Effector CD8-positive, alpha-beta T cell (primary cell): Measurements from ENCODE around the gene GLRA2.

ENCODE experiments used
- DNase-seq: peaks from one replicate; lab custom pipeline; 2025; lab: John Stamatoyannopoulos, UW
- total RNA-seq, 4 experiments: gene quantifications; one replicate each; lab custom pipeline; 2026; lab: John Stamatoyannopoulos, UW

The GLRA2 gene
- 0 reads per million in 4 experiments for total RNA-seq

- no peak for DNase-seq
These were observed at the start of gene GLRA2 for GRCh38 chrX:14529290-14529989. Gene GLRA2 (plus strand): TSS chrX:14529536. CDS start chrX:14530058, 522 bp downstream.

GRCh38 chrX:14489437-14489836 lies 39.9 kb upstream of the GLRA2 start:
- no peak for DNase-seq

DNA sequence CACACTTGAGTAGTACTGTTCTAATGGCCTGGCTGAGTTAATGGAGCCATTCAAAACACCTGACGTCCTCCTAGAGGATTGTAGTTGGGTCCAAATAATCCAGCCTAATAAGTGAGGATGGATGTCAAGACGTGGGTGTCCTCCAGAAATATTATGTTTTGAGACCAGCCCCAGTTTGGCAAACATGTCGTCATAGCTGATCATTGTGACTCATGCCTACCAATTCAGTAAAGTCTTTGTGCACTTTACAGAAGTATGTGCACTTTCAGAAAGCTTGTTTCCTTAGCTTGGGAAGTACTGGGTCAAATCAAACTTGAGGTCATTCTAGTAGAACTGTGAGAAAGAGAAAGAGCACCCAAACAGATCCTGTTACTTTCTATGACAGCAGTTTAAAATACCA lies 37.6 kb upstream of the GLRA2 start:
- DNase-seq = no peak

GRCh38 chrX:14496674-14497073 lies 32.7 kb upstream of the GLRA2 start:
- no peak for DNase-seq

GRCh38 chrX:14497184-14497666 lies 32.1 kb upstream of the GLRA2 start:
- no peak for DNase-seq

DNA sequence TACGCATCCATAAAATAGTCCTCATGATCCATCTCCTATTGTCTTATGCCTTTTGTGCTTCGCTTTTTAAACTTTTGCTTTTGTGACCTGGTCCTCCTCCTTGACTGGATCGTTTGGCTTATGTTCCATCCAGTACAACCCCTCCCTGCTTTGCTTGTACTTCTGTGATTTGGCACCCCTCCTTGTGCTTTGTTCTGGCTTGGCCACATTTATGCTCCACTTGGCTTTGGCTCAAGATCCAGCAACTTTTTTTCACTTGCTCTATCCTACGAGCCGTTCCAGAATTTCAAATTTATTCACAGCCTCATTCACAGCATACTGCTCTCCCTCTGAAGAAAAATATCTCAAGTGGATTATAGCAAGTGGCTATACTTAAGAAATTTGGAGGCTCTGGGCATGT lies 28.0 kb upstream of the GLRA2 start:
- DNase-seq = no peak

DNA sequence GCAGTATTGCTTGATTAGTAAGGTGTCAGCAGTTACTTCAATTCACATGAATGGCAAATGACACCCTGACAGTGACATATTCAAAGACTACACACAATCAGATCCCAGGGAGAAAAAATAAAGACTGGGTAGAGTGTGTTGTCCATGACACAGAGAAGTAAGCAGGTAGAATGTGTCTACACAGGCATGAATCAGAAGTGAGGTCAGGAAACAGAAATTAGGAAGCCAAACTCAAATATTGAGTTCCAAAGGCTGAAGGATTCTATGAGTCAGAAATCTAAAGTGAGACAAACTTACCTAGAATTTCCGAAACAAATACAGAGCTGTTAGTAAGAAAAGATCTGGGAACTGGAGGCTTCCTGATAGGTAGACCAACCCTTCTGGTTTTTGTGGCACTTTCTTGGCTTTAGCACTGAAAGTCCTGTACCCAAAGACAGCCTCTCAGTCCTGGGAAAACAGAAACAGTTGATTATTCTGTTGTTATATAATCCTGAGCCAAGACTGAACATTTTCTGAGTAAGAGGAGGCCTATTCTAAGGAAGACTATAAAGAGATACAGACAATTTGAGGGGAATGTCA lies 24.3 kb upstream of the GLRA2 start:
- no peak for DNase-seq

GRCh38 chrX:14505648-14506047 lies 23.7 kb upstream of the GLRA2 start:
- no peak for DNase-seq

GRCh38 chrX:14506866-14507265 lies 22.5 kb upstream of the GLRA2 start:
- DNase-seq = no peak

GRCh38 chrX:14508025-14508690 lies 21.2 kb upstream of the GLRA2 start:
- no peak for DNase-seq

GRCh38 chrX:14509325-14510057 lies 19.8 kb upstream of the GLRA2 start:
- DNase-seq = no peak

GRCh38 chrX:14528629-14529289 lies 577 bp upstream of the GLRA2 start:
- DNase-seq = no peak

GRCh38 chrX:14533867-14534266 lies 4.5 kb downstream of the GLRA2 start:
- no peak for DNase-seq

DNA sequence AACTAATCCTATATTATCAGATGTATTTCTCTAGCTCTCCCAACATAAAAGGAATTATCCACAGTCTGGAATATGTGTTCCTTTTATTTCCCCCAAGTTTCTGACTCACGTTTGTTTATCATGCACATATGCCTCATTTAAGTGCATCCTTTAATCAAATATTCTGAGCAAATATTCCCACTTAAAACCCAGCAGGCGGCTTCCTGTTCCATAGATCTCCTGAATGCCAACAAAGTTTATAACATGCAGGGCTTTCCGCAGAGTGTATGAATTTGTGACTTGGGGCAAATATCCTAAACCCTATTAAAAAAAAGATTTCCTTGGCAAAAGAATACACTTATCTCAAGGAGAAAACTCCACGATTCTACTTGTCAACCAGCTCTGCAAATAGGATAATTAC lies 16.9 kb downstream of the GLRA2 start:
- no peak for DNase-seq

GRCh38 chrX:14554131-14554715 lies 24.9 kb downstream of the GLRA2 start:
- no peak for DNase-seq

- no peak for DNase-seq
These were observed 34.7 kb downstream of the GLRA2 start for GRCh38 chrX:14564058-14564457.

DNA sequence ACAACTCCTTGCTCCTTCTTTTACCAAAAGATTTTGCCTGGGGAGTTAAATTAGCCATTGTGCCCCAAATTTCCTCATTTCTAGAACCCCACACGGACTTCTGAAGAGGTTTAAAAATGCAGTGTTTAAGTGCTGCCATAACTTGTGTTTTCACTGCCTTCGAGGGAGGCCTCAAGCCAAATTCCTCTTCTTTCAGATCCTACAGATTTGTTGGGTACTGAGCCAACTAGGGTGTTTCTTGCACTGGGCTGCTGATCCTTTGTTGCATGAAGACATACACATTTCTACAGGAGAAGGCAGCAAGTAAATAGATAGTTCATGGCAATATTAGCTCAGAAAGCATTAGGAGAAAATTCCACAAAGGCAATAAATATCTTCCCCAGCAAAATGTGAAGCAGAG lies 43.8 kb downstream of the GLRA2 start:
- DNase-seq = no peak

GRCh38 chrX:14581081-14581480 lies 51.7 kb downstream of the GLRA2 start:
- no peak for DNase-seq

DNA sequence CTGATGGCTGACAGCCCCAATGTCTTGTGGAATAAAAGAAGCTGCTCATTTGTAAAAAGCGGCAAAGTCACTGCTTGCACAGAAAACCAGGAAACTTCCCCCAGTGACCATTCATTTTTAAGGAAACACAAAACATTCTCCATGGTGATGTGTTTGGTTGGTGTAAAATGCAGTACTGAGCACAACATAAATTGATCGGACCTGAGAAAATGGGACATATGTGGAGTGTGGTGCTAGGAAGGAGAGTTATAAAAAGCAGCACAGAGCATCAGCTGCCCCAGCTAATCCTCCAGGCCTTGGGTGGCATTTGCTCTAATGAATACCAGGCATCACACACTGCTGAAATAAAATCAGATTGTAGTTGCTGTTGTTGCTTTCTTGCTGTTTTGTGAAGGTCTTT lies 55.2 kb downstream of the GLRA2 start:
- DNase-seq = no peak

DNA sequence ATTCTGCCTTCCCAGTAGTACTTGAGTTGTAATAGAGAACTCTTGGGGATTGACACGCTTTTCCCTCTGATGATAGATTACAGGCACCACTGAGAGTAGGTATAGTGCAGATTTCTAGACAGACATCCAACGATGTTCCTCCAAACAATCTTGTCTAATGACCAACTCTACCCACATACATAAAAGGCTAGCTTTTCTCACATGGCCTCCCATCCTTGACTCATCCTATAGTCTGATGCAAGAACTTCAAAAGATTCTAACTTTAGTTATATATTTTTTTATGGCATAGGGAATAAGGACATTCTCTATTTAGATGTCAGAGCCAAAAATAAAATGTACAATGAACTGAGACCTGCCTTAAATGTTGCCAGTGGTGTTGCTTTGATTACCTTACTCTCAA lies 60.9 kb downstream of the GLRA2 start:
- no peak for DNase-seq

DNA sequence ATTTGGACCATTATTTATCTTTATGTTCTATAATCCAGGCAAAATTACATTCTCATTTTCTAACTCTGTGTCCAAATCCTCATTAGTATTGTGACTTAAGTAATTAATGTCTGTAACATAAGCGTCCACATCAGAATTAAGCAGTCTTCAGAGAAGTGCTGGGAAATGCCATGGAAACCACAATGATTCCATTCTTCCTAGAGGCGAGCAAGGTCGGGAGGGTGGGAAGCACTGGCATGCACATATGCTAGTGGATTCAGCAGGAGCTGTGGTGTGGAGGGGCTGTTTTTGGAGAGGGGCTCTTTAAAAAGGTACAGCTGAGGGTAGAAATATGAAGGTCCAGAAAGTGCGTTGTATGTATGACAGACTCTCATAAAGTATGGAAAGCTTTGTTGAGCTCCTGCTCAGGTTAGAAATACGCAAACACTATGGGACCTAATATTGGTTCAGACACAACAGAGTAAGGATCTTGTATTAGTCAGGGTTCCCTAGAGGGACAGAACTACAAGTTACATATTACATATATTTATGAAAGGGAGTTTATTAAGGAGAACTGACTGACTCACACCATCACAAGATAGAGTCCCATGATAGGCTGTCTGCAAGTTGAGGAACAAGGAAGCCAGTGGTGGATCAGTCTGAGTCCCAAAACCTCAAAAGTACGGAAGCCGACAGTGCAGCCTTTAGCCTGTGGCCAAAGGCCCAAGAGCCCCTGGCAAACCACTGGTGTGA lies 61.5 kb downstream of the GLRA2 start:
- DNase-seq = no peak
